Fibroblast of lung (primary cell): Measurements from ENCODE around the gene ATG7. TPM values are rescaled to one million over a fixed set of nuclear protein-coding genes. Genes with fewer than 3 reads are reported as not detected.

Source experiments
- DNase-seq, 2 donors: peaks; one replicate each; pipeline versions ENCODE4 v3.0.0 to v3.0.0-alpha.2; 2010; ENCODE audit warnings: low read depth in 2 of 2
- H2AFZ ChIP-seq: 2 replicates; pipeline ENCODE4 v1.5.1; 2012; ENCODE audit warnings: low read length, control low read depth, inconsistent platforms
- H3K27ac ChIP-seq: 2 replicates; pipeline ENCODE4 v1.5.1; 2011; ENCODE audit warnings: low read length, control low read depth; ENCODE audit not compliant: insufficient read depth
- H3K27me3 ChIP-seq: 2 replicates; pipeline ENCODE4 v1.5.1; 2011; ENCODE audit warnings: mild to moderate bottlenecking, low read length; ENCODE audit not compliant: control insufficient read depth, insufficient read depth
- H3K36me3 ChIP-seq: 2 replicates; pipeline ENCODE4 v1.5.1; 2011; ENCODE audit warnings: low read length; ENCODE audit not compliant: control insufficient read depth, insufficient read depth
- H3K4me1 ChIP-seq: 2 replicates; pipeline ENCODE4 v1.5.1; 2011; ENCODE audit warnings: low read length; ENCODE audit not compliant: control insufficient read depth, insufficient read depth; ENCODE audit errors: extremely low read depth
- H3K4me2 ChIP-seq: 2 replicates; pipeline ENCODE4 v1.5.1; 2011; ENCODE audit warnings: low read length, control low read depth; ENCODE audit not compliant: insufficient read depth; ENCODE audit errors: extremely low read depth
- H3K4me3 ChIP-seq, 4 experiments: fragments of 200-600 bp in 1 of 4; sonication (generic) in 1 of 4; replicated peaks in 1 of 4; 2 replicates each; pipeline ENCODE4 v1.5.1; 2011 to 2016; ENCODE audit warnings: low read length in 4 of 4, low read depth in 3 of 4, mild to moderate bottlenecking in 3 of 4, control low read depth in 2 of 4, inconsistent platforms in 1 of 4, mixed read lengths in 1 of 4; ENCODE audit not compliant: insufficient read depth in 1 of 4; ENCODE audit errors: control extremely low read depth in 1 of 4
- H3K79me2 ChIP-seq: 2 replicates; pipeline ENCODE4 v1.5.1; 2012; ENCODE audit warnings: mild to moderate bottlenecking, low read length, inconsistent platforms; ENCODE audit not compliant: control insufficient read depth, insufficient read depth
- H3K9ac ChIP-seq: 2 replicates; pipeline ENCODE4 v1.5.1; 2011; ENCODE audit warnings: mild to moderate bottlenecking, low read length, control low read depth; ENCODE audit not compliant: insufficient read depth
- H3K9me3 ChIP-seq: 2 replicates; pipeline ENCODE4 v1.5.1; 2012; ENCODE audit warnings: low read depth, low read length; ENCODE audit not compliant: control insufficient read depth, insufficient read depth
- H4K20me1 ChIP-seq: 2 replicates; pipeline ENCODE4 v1.5.1; 2011; ENCODE audit warnings: low read length; ENCODE audit not compliant: control insufficient read depth, insufficient read depth; ENCODE audit errors: extremely low read depth
- CTCF ChIP-seq, 2 donors: IDR thresholded peaks in 1 of 2; conservative IDR thresholded peaks in 1 of 2; 1 replicate in 1 of 2; 2 replicates in 1 of 2; pipeline ENCODE4 v1.5.1; 2011 to 2012; ENCODE audit warnings: low read length in 2 of 2, control low read depth in 1 of 2, inconsistent platforms in 1 of 2, low read depth in 1 of 2, mild to moderate bottlenecking in 1 of 2
- EZH2 ChIP-seq: IDR thresholded peaks from 2 replicates; pipeline ENCODE4 v1.5.1; 2012; ENCODE audit warnings: low read length, control low read depth, mild to moderate bottlenecking; ENCODE audit errors: missing control alignments
- polyA plus RNA-seq, 2 donors: library from polyadenylated mRNA; depleted of rRNA in 1 of 2; stranded (reverse) in 1 of 2; unstranded in 1 of 2; fragments of >200 nt; gene quantifications; 2 replicates each; pipeline ENCODE4 v1.2.1, GENCODE V29; 2011 to 2012; ENCODE audit warnings: missing spikeins in 1 of 2
- total RNA-seq: library from RNA; depleted of rRNA; stranded (reverse); fragments of >200 nt; gene quantifications from 2 replicates; pipeline ENCODE4 v1.2.1, GENCODE V29; 2014

The ATG7 gene
- total and polyA plus RNA-seq, 2 donors (not counting 1 experiment from before 2014, with no cell fraction given): 50.8 to 56.5 TPM

GRCh38 chr3:11600501-11601282 is 328.5 kb downstream of the ATG7 start:
- Histone ChIP-seq H2AFZ (no peak overlapping the region), H3K79me2 (peaks cover 66% of the 10 kb centered on the region), H3K4me1 (peaks cover 37% of the 10 kb centered on the region), H3K9me3 (no peaks in the 10 kb centered on the region), H4K20me1 (no peaks in the 10 kb centered on the region), H3K9ac (no peak overlapping the region), H3K36me3 (peaks cover 2% of the 10 kb centered on the region), H3K27ac (peak overlapping the region; percentile 97), H3K4me2 (peak overlapping the region; percentile 44), H3K4me3 (no peak overlapping the region), H3K27me3 (no peaks in the 10 kb centered on the region)
- TF ChIP-seq CTCF (conservative IDR thresholded peaks at IDR 0.05 in 1 of 2, IDR thresholded peaks at IDR 0.05 in 1 of 2; ENCODE audit: low read depth in 1 of 2, low read length in 2 of 2) (no peak), EZH2 (no peak)
- DNase-seq: peak; percentile 96 to 100

- peak overlapping the region; percentile 25 for H3K4me2 ChIP-seq
- peak overlapping the region; percentile 97 for H3K27ac ChIP-seq
- H4K20me1 ChIP-seq: no peaks in the 10 kb centered on the region
- no peak overlapping the region for H3K4me3 ChIP-seq
- H2AFZ ChIP-seq: no peak overlapping the region
- TF ChIP-seq EZH2 (no peak), CTCF (conservative IDR thresholded peaks at IDR 0.05 in 1 of 2, IDR thresholded peaks at IDR 0.05 in 1 of 2; ENCODE audit: low read depth in 1 of 2, low read length in 2 of 2) (no peak)
- no peaks in the 10 kb centered on the region for H3K27me3 ChIP-seq
- peaks cover 2% of the 10 kb centered on the region for H3K36me3 ChIP-seq
- no peaks in the 10 kb centered on the region for H3K9me3 ChIP-seq
- H3K79me2 ChIP-seq: peaks cover 68% of the 10 kb centered on the region
- H3K4me1 ChIP-seq: peaks cover 37% of the 10 kb centered on the region
- peak; percentile 71 to 74 for DNase-seq
- peak overlapping the region; percentile 1 for H3K9ac ChIP-seq
These were observed 329.4 kb downstream of the ATG7 start for GRCh38 chr3:11601446-11602238.

GRCh38 chr3:11602239-11602840 is 330.1 kb downstream of the ATG7 start:
- no peak for DNase-seq
- H3K4me2 ChIP-seq: no peak overlapping the region
- no peaks in the 10 kb centered on the region for H4K20me1 ChIP-seq
- TF ChIP-seq EZH2 (no peak), CTCF (conservative IDR thresholded peaks at IDR 0.05 in 1 of 2, IDR thresholded peaks at IDR 0.05 in 1 of 2; ENCODE audit: low read depth in 1 of 2, low read length in 2 of 2) (no peak)
- peaks cover 2% of the 10 kb centered on the region for H3K36me3 ChIP-seq
- H3K4me1 ChIP-seq: peaks cover 37% of the 10 kb centered on the region
- no peak overlapping the region for H3K4me3 ChIP-seq
- no peak overlapping the region for H2AFZ ChIP-seq
- no peaks in the 10 kb centered on the region for H3K9me3 ChIP-seq
- H3K9ac ChIP-seq: no peak overlapping the region
- no peaks in the 10 kb centered on the region for H3K27me3 ChIP-seq
- H3K27ac ChIP-seq: peak overlapping the region; percentile 97
- H3K79me2 ChIP-seq: peaks cover 69% of the 10 kb centered on the region
